ENCODE data around the gene DHRS7. TPM values are rescaled to one million over a fixed set of nuclear protein-coding genes. Genes with fewer than 3 reads are reported as not detected.

Gene DHRS7
- total RNA-seq, 1 donor from 2014 or later = 41.5 TPM

- H3K4me1 Mint-ChIP-seq = peaks cover 22% of the 10 kb centered on the region
- intact Hi-C loops (cut with micrococcal nuclease) = no loop called here
- DNase-seq (no peak), ATAC-seq (ENCODE audit: low read depth) (no peak)
- ChIA-PET CTCF (interaction anchor here (1.5 kb wide), 1 partner anchor 127 kb away, joined by 5 read pairs; no protein-coding TSS in a partner anchor), POLR2A (interaction anchor here (0.7 to 1.7 kb wide), 2 partner anchors 39 to 44 kb away, joined by 3 to 8 read pairs; partner anchors contain the start of gene PPM1A)
- TF ChIP-seq CTCF (IDR thresholded peaks at IDR 0.05) = no peak
- no peaks in the 10 kb centered on the region for H3K36me3 Mint-ChIP-seq (ENCODE audit: low read depth)
- H3K4me3 Mint-ChIP-seq = no peak overlapping the region
- peaks cover 10% of the 10 kb centered on the region for H3K27me3 Mint-ChIP-seq
- H3K9me3 Mint-ChIP-seq = peaks cover 9% of the 10 kb centered on the region
- no peak overlapping the region for H3K27ac Mint-ChIP-seq
These were observed 39.9 kb upstream of the DHRS7 start for GRCh38 chr14:60204843-60205774.

- Mint-ChIP-seq H3K36me3 (ENCODE audit: low read depth) (no peaks in the 10 kb centered on the region), H3K27me3 (peaks cover 12% of the 10 kb centered on the region), H3K27ac (no peak overlapping the region), H3K4me3 (peak overlapping the region; percentile 16), H3K9me3 (peaks cover 14% of the 10 kb centered on the region), H3K4me1 (peaks cover 22% of the 10 kb centered on the region)
- no peak for DNase-seq
- ATAC-seq (ENCODE audit: low read depth) = peak; percentile 42
- TF ChIP-seq CTCF (IDR thresholded peaks at IDR 0.05) = no peak
- CTCF ChIA-PET = interaction anchor here (1.5 kb wide), 1 partner anchor 127 kb away, joined by 5 read pairs; no protein-coding TSS in a partner anchor
- POLR2A ChIA-PET = interaction anchor here (0.7 to 1.7 kb wide), 3 partner anchors 38 to 45 kb away, joined by 3 to 8 read pairs (median 3); partner anchors contain the start of gene PPM1A
- intact Hi-C loops (cut with micrococcal nuclease) = no loop called here
These were observed 39.1 kb upstream of the DHRS7 start for GRCh38 chr14:60204104-60204842.

GRCh38 chr14:60199321-60199720 is 34.1 kb upstream of the DHRS7 start:
- peaks cover 4% of the 10 kb centered on the region for H3K27me3 Mint-ChIP-seq
- H3K27ac Mint-ChIP-seq = no peak overlapping the region
- H3K4me3 Mint-ChIP-seq = no peak overlapping the region
- intact Hi-C loops (cut with micrococcal nuclease) = loop anchor here (5.0 kb wide), 2 partner anchors 133 to 358 kb away; no protein-coding TSS in a partner anchor
- ATAC-seq (ENCODE audit: low read depth) (no peak), DNase-seq (no peak)
- no peak for TF ChIP-seq CTCF (IDR thresholded peaks at IDR 0.05)
- peaks cover 3% of the 10 kb centered on the region for H3K36me3 Mint-ChIP-seq (ENCODE audit: low read depth)
- ChIA-PET CTCF (no interaction called here), POLR2A (interaction anchor here (1.1 kb wide), 1 partner anchor 49 kb away, joined by 3 read pairs; no protein-coding TSS in a partner anchor)
- H3K9me3 Mint-ChIP-seq = peaks cover 18% of the 10 kb centered on the region
- H3K4me1 Mint-ChIP-seq = peaks cover 8% of the 10 kb centered on the region

GRCh38 chr14:60197629-60198303 is 32.6 kb upstream of the DHRS7 start:
- DNase-seq = no peak
- intact Hi-C loops (cut with micrococcal nuclease) = loop anchor here (5.0 kb wide), 2 partner anchors 135 to 360 kb away; no protein-coding TSS in a partner anchor
- Mint-ChIP-seq H3K4me3 (no peak overlapping the region), H3K9me3 (peaks cover 18% of the 10 kb centered on the region), H3K27ac (no peak overlapping the region), H3K4me1 (no peaks in the 10 kb centered on the region), H3K27me3 (peaks cover 4% of the 10 kb centered on the region), H3K36me3 (ENCODE audit: low read depth) (peaks cover 3% of the 10 kb centered on the region)
- CTCF ChIA-PET = no interaction called here
- no peak for TF ChIP-seq CTCF (IDR thresholded peaks at IDR 0.05)
- ATAC-seq (ENCODE audit: low read depth) = no peak
- POLR2A ChIA-PET = no interaction called here
